ENCODE data around the gene KISS1R. TPM values are rescaled to one million over a fixed set of nuclear protein-coding genes. Genes with fewer than 3 reads are reported as not detected.

KISS1R gene
- total and polyA plus RNA-seq, 5 donors from 2014 or later, result 0.21 to 1.2 (median 0.67) TPM; not detected in 1

DNA sequence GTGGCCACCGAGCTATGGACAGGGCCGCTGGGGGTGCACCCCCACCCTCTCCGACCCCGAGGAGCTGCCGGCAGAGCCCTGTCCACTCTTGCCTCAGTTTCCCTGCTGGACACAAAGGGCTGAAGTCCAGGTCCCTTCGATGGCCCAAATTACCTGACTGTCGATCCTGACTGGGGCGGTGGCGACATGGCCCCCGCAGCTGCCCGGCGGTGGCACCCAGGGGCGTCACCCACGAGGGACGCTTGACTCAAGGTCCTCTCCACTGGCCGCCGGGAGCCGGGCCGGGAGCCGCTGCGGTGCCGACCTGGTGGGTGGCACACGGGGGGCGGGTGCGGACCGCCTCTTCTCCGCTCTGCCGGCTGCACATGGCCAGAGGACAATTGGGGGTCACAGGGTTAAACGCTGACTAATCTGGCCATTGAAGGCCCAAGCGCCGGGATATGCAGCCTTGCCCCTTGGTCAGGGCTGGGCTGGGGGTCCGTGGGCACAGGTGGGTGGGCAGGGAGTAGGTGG lies 25.1 kb downstream of the KISS1R start:
- H3K4me3 Mint-ChIP-seq, result no peak overlapping the region
- Histone ChIP-seq H3K4me1 (ENCODE audit: control insufficient read depth, insufficient read depth, low read length, poor library complexity, severe bottlenecking) (peaks cover 18% of the 10 kb centered on the region), H3K36me3 (ENCODE audit: control insufficient read depth, insufficient read depth, low read length) (no peaks in the 10 kb centered on the region), H3K27me3 (ENCODE audit: control insufficient read depth, insufficient read depth, low read length) (no peaks in the 10 kb centered on the region), H3K27ac (ENCODE audit: insufficient read depth, low read length, poor library complexity, severe bottlenecking) (no peak overlapping the region), H3K4me3 (ENCODE audit: low read depth, low read length) (no peak overlapping the region), H3K9me3 (ENCODE audit: control insufficient read depth in 2 of 2, low read length in 2 of 2) (no peaks in the 10 kb centered on the region)
- no peaks in the 10 kb centered on the region for H3K27me3 Mint-ChIP-seq
- peaks cover 0 to 28% (median 18%) of the 10 kb centered on the region in 4 donors for H3K4me1 Mint-ChIP-seq
- peaks cover 0 to 3% (median 0%) of the 10 kb centered on the region in 7 donors for H3K9me3 Mint-ChIP-seq
- ATAC-seq (ENCODE audit: low read depth in 2 of 2) (no peak), DNase-seq (no peak)
- peaks cover 3% of the 10 kb centered on the region for H3K36me3 Mint-ChIP-seq
- H3K27ac Mint-ChIP-seq, result no peak overlapping the region

DNA sequence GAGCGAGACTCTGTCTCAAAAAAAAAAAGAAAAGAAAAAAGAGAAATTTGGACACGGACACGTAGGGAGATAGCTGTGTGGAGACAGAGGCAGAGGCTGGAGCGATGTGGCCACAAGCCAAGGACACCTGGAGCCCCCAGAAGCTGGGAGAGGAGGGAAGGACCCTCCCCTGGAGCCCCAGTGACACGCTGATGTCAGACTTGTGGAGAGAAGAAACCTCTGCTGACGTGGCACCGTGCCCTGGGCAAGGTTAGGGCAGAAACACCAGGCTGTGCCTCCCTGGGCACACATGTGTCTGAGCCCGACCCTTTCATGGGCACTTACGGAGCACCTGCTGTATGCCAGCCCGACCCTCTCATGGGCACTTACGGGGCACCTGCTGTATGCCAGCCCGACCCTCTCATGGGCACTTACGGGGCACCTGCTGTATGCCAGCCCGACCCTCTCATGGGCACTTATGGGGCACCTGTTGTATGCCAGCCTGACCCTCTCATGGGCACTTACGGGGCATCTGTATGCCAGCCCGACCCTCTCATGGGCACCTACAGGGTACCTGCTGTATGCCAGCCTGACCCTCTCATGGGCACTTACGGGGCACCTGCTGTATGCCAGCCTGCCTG lies 26.5 kb downstream of the KISS1R start:
- no peaks in the 10 kb centered on the region for H3K27me3 ChIP-seq (ENCODE audit: control insufficient read depth, insufficient read depth, low read length)
- peak overlapping the region in 1 of 3 donors; percentile 60 for H3K27ac Mint-ChIP-seq
- no peaks in the 10 kb centered on the region for H3K36me3 ChIP-seq (ENCODE audit: control insufficient read depth, insufficient read depth, low read length)
- no peaks in the 10 kb centered on the region for H3K36me3 Mint-ChIP-seq
- ATAC-seq (ENCODE audit: low read depth in 2 of 2) (no peak), DNase-seq (no peak)
- H3K9me3 Mint-ChIP-seq, result peaks cover 0 to 1% (median 0%) of the 10 kb centered on the region in 7 donors
- no peak overlapping the region for H3K4me3 ChIP-seq (ENCODE audit: low read depth, low read length)
- peaks cover 0 to 18% (median 14%) of the 10 kb centered on the region in 4 donors for H3K4me1 Mint-ChIP-seq
- H3K27me3 Mint-ChIP-seq, result no peaks in the 10 kb centered on the region
- H3K4me1 ChIP-seq (ENCODE audit: control insufficient read depth, insufficient read depth, low read length, poor library complexity, severe bottlenecking), result peaks cover 18% of the 10 kb centered on the region
- H3K27ac ChIP-seq (ENCODE audit: insufficient read depth, low read length, poor library complexity, severe bottlenecking), result no peak overlapping the region
- H3K9me3 ChIP-seq (ENCODE audit: control insufficient read depth in 2 of 2, low read length in 2 of 2), result no peaks in the 10 kb centered on the region
- no peak overlapping the region for H3K4me3 Mint-ChIP-seq

DNA sequence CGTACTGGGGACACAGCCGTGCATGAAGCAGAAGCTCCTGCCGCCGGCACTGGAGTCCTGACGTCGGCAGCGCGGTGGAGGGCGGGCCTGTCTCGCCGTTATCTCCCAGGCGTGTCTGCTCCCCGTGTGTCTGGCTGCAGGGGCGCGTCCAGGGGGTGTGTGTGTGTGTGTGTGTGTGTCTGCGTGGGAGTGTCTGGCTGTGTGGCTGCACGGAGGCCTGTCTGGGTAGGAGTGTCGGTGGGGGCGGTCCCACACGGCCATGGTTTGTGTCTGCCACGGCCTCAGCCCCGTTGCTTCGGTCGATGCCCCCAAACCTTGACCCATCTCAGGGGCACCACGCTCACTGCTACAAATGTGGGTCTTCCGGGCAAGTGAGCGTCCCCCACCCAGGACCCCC lies 27.0 kb downstream of the KISS1R start:
- no peak overlapping the region for H3K27ac Mint-ChIP-seq

GRCh38 chr19:944663-945241 lies 27.6 kb downstream of the KISS1R start:
- DNase-seq (no peak), ATAC-seq (ENCODE audit: low read depth in 2 of 2) (no peak)
- no peak overlapping the region for H3K27ac Mint-ChIP-seq
- H3K27me3 Mint-ChIP-seq, result no peaks in the 10 kb centered on the region
- H3K4me3 Mint-ChIP-seq, result no peak overlapping the region
- Histone ChIP-seq H3K9me3 (ENCODE audit: control insufficient read depth in 2 of 2, low read length in 2 of 2) (no peaks in the 10 kb centered on the region), H3K36me3 (ENCODE audit: control insufficient read depth, insufficient read depth, low read length) (no peaks in the 10 kb centered on the region), H3K4me1 (ENCODE audit: control insufficient read depth, insufficient read depth, low read length, poor library complexity, severe bottlenecking) (peaks cover 18% of the 10 kb centered on the region), H3K27me3 (ENCODE audit: control insufficient read depth, insufficient read depth, low read length) (no peaks in the 10 kb centered on the region), H3K27ac (ENCODE audit: insufficient read depth, low read length, poor library complexity, severe bottlenecking) (no peak overlapping the region), H3K4me3 (ENCODE audit: low read depth, low read length) (no peak overlapping the region)
- H3K9me3 Mint-ChIP-seq, result peaks cover 0 to 1% (median 0%) of the 10 kb centered on the region in 7 donors
- peaks cover 0 to 15% (median 12%) of the 10 kb centered on the region in 4 donors for H3K4me1 Mint-ChIP-seq
- H3K36me3 Mint-ChIP-seq, result no peaks in the 10 kb centered on the region

More for the DNA sequence above, 27.0 kb downstream of the KISS1R start:
- Mint-ChIP-seq H3K9me3 (peaks cover 0 to 1% (median 0%) of the 10 kb centered on the region in 7 donors), H3K36me3 (no peaks in the 10 kb centered on the region), H3K4me3 (no peak overlapping the region), H3K27me3 (no peaks in the 10 kb centered on the region), H3K4me1 (peaks cover 0 to 18% (median 14%) of the 10 kb centered on the region in 4 donors)
- Histone ChIP-seq H3K36me3 (ENCODE audit: control insufficient read depth, insufficient read depth, low read length) (no peaks in the 10 kb centered on the region), H3K9me3 (ENCODE audit: control insufficient read depth in 2 of 2, low read length in 2 of 2) (no peaks in the 10 kb centered on the region), H3K27me3 (ENCODE audit: control insufficient read depth, insufficient read depth, low read length) (no peaks in the 10 kb centered on the region), H3K27ac (ENCODE audit: insufficient read depth, low read length, poor library complexity, severe bottlenecking) (no peak overlapping the region), H3K4me3 (ENCODE audit: low read depth, low read length) (no peak overlapping the region), H3K4me1 (ENCODE audit: control insufficient read depth, insufficient read depth, low read length, poor library complexity, severe bottlenecking) (peaks cover 18% of the 10 kb centered on the region)
- no peak for ATAC-seq (ENCODE audit: low read depth in 2 of 2)
- no peak for DNase-seq

GRCh38 chr19:945401-946252 lies 28.5 kb downstream of the KISS1R start:
- Mint-ChIP-seq H3K9me3 (no peaks in the 10 kb centered on the region), H3K36me3 (no peaks in the 10 kb centered on the region), H3K4me3 (no peak overlapping the region), H3K4me1 (peaks cover 0 to 8% (median 6%) of the 10 kb centered on the region in 4 donors), H3K27me3 (no peaks in the 10 kb centered on the region), H3K27ac (no peak overlapping the region)
- Histone ChIP-seq H3K4me1 (ENCODE audit: control insufficient read depth, insufficient read depth, low read length, poor library complexity, severe bottlenecking) (peaks cover 13% of the 10 kb centered on the region), H3K27me3 (ENCODE audit: control insufficient read depth, insufficient read depth, low read length) (no peaks in the 10 kb centered on the region), H3K36me3 (ENCODE audit: control insufficient read depth, insufficient read depth, low read length) (no peaks in the 10 kb centered on the region), H3K27ac (ENCODE audit: insufficient read depth, low read length, poor library complexity, severe bottlenecking) (no peak overlapping the region), H3K9me3 (ENCODE audit: control insufficient read depth in 2 of 2, low read length in 2 of 2) (no peaks in the 10 kb centered on the region), H3K4me3 (ENCODE audit: low read depth, low read length) (no peak overlapping the region)
- DNase-seq (no peak), ATAC-seq (ENCODE audit: low read depth in 2 of 2) (no peak)

- no peak overlapping the region for H3K4me3 ChIP-seq (ENCODE audit: low read depth, low read length)
- DNase-seq, result no peak
- H3K9me3 ChIP-seq (ENCODE audit: control insufficient read depth in 2 of 2, low read length in 2 of 2), result no peaks in the 10 kb centered on the region
- ATAC-seq (ENCODE audit: low read depth in 2 of 2), result no peak
- Mint-ChIP-seq H3K27me3 (no peaks in the 10 kb centered on the region), H3K4me1 (peaks cover 0 to 6% (median 1%) of the 10 kb centered on the region in 4 donors), H3K9me3 (no peaks in the 10 kb centered on the region), H3K36me3 (no peaks in the 10 kb centered on the region), H3K4me3 (no peak overlapping the region), H3K27ac (no peak overlapping the region)
- no peaks in the 10 kb centered on the region for H3K27me3 ChIP-seq (ENCODE audit: control insufficient read depth, insufficient read depth, low read length)
- H3K27ac ChIP-seq (ENCODE audit: insufficient read depth, low read length, poor library complexity, severe bottlenecking), result no peak overlapping the region
- no peaks in the 10 kb centered on the region for H3K36me3 ChIP-seq (ENCODE audit: control insufficient read depth, insufficient read depth, low read length)
- no peaks in the 10 kb centered on the region for H3K4me1 ChIP-seq (ENCODE audit: control insufficient read depth, insufficient read depth, low read length, poor library complexity, severe bottlenecking)
Measured at GRCh38 chr19:947090-947706, 30.1 kb downstream of the KISS1R start.

DNA sequence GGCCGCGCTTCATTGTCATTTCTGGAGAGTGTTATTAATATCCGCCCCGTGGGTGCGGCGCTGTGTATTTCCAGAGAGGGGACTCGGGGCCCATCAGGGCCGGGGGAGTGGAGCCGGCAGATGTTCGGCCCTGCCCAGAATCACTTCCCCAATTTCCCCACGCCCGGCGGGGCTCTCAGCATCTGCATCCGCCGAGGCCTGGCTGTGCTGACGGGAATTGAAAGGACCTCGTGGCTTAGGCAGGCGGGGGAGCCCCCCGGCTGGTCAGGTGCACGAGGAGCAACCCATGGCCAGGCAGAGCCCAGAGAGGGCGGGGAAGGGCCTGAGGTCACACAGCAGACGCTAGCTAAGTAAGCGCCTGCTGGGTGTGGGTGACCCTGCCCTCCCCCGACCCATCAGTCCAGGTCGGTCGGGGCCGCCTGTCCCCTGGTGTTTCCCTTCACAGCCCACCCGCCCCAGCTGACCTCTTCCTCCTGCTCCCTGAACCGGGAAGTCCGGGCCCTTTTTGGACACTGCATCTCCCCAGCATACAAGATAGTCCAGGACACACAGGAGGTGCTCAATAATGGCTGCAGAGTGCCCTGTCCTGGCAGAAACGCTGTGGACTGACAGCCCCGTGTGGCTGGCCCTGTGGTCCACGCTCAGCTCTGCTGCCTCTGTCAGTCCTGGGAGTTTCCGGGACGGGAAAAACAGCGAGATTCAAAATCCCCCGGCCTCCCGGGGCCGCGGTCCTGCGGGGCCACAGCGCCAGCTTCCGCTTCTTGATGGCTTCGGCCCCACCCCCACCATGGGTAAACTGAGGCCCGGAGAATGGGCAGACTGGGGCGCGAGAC lies 30.8 kb downstream of the KISS1R start:
- Histone ChIP-seq H3K4me3 (ENCODE audit: low read depth, low read length) (no peak overlapping the region), H3K27ac (ENCODE audit: insufficient read depth, low read length, poor library complexity, severe bottlenecking) (no peak overlapping the region), H3K36me3 (ENCODE audit: control insufficient read depth, insufficient read depth, low read length) (no peaks in the 10 kb centered on the region), H3K4me1 (ENCODE audit: control insufficient read depth, insufficient read depth, low read length, poor library complexity, severe bottlenecking) (peaks cover 6% of the 10 kb centered on the region), H3K9me3 (ENCODE audit: control insufficient read depth in 2 of 2, low read length in 2 of 2) (no peaks in the 10 kb centered on the region), H3K27me3 (ENCODE audit: control insufficient read depth, insufficient read depth, low read length) (no peaks in the 10 kb centered on the region)
- H3K4me3 Mint-ChIP-seq, result no peak overlapping the region
- no peaks in the 10 kb centered on the region for H3K9me3 Mint-ChIP-seq
- DNase-seq (no peak), ATAC-seq (ENCODE audit: low read depth in 2 of 2) (peak; percentile 65 to 69)
- H3K27ac Mint-ChIP-seq, result no peak overlapping the region
- no peaks in the 10 kb centered on the region for H3K36me3 Mint-ChIP-seq
- H3K27me3 Mint-ChIP-seq, result no peaks in the 10 kb centered on the region
- H3K4me1 Mint-ChIP-seq, result peaks cover 0 to 8% (median 1%) of the 10 kb centered on the region in 4 donors
